CD4-positive, alpha-beta T cell (primary cell): Measurements from ENCODE around the gene ADGRV1. TPM values are rescaled to one million over a fixed set of nuclear protein-coding genes. Genes with fewer than 3 reads are reported as not detected.

Experiments
- ATAC-seq: fragments of 200-7000 bp; cut with Tn5 transposase; one replicate; pipeline ENCODE4 v1.10.0; 2022; ENCODE audit warnings: mild to moderate bottlenecking; ENCODE audit not compliant: poor library complexity
- CTCF ChIA-PET: fragments of 350-600 bp; sonication (Branson Sonifier 250); formaldehyde crosslinking; loops from one replicate; lab custom pipeline; 2021; ENCODE audit warnings: antibody characterized with exemption, inconsistent platforms; lab: Charles Lee
- POLR2A ChIA-PET: fragments of 350-600 bp; sonication (Branson Sonifier 250); formaldehyde crosslinking; loops from one replicate; lab custom pipeline; 2021; ENCODE audit warnings: antibody characterized with exemption, inconsistent platforms; lab: Charles Lee
- DNase-seq, 14 experiments: peaks; one replicate each; pipeline ENCODE4 v3.0.0-alpha.2; 2013 to 2020; ENCODE audit warnings: mixed read lengths in 2 of 14
- H3K27ac ChIP-seq, 2 donors: one replicate each; pipeline versions ENCODE4 v1.5.1 to v1.7.0; 2013; ENCODE audit warnings: low read length in 2 of 2, low read depth in 1 of 2, mild to moderate bottlenecking in 1 of 2
- H3K27me3 ChIP-seq, 2 experiments: 1 replicate in 1 of 2; 2 replicates in 1 of 2; pipeline versions ENCODE4 v1.6.1 to v1.7.0; 2013; ENCODE audit warnings: low read length in 2 of 2, control low read depth in 1 of 2, mild to moderate bottlenecking in 1 of 2, moderate library complexity in 1 of 2; ENCODE audit not compliant: insufficient read depth in 2 of 2, control insufficient read depth in 1 of 2
- H3K36me3 ChIP-seq: one replicate; pipeline ENCODE4 v1.6.1; 2013; ENCODE audit warnings: low read length, control low read depth; ENCODE audit not compliant: insufficient read depth
- H3K4me1 ChIP-seq: one replicate; pipeline ENCODE4 v1.6.1; 2013; ENCODE audit warnings: low read length, control low read depth; ENCODE audit not compliant: insufficient read depth
- H3K4me3 ChIP-seq: one replicate; pipeline ENCODE4 v1.5.1; 2013; ENCODE audit warnings: mild to moderate bottlenecking, low read length, moderate library complexity
- H3K9me3 ChIP-seq, 2 experiments: 1 replicate in 1 of 2; 2 replicates in 1 of 2; pipeline versions ENCODE4 v1.6.1 to v1.7.0; 2013; ENCODE audit warnings: low read length in 2 of 2, mild to moderate bottlenecking in 2 of 2, control low read depth in 1 of 2, moderate library complexity in 1 of 2; ENCODE audit not compliant: control insufficient read depth in 1 of 2, insufficient read depth in 1 of 2
- H3K27ac Mint-ChIP-seq: one replicate; pipeline ENCODE4 v1.8.0; 2020; ENCODE audit warnings: mixed read lengths
- H3K27me3 Mint-ChIP-seq: one replicate; pipeline ENCODE4 v1.8.0; 2021; ENCODE audit warnings: mixed read lengths
- H3K36me3 Mint-ChIP-seq: one replicate; pipeline ENCODE4 v1.8.0; 2021; ENCODE audit warnings: low read depth, mixed read lengths
- H3K4me1 Mint-ChIP-seq: one replicate; pipeline ENCODE4 v1.8.0; 2021; ENCODE audit warnings: low read depth, mixed read lengths
- H3K4me3 Mint-ChIP-seq: one replicate; pipeline ENCODE4 v1.8.0; 2020; ENCODE audit warnings: mild to moderate bottlenecking, mixed read lengths
- H3K9me3 Mint-ChIP-seq: one replicate; pipeline ENCODE4 v1.8.0; 2020; ENCODE audit warnings: mixed read lengths
- intact Hi-C, 2 experiments: fragments of 100-400 bp; cut with DNase I in 1 of 2; cut with micrococcal nuclease in 1 of 2; formaldehyde crosslinking; loops; one replicate each; pipeline versions ENCODE4 v1.15.1 to v1.9.0; 2023 to 2025; cut with DNase I, micrococcal nuclease
- total RNA-seq, 174 experiments: library from RNA in 2 of 174; stranded (reverse) in 2 of 174; gene quantifications; one replicate each; pipeline ENCODE4 v1.2.3 and lab custom pipeline; 2021 to 2026
- TF ChIP-seq, protein P1 (sequence below): fragments of 200-600 bp; IDR thresholded peaks from one replicate; pipeline ENCODE4 v1.8.0; 2022; ENCODE audit warnings: antibody characterized with exemption, mild to moderate bottlenecking

The ADGRV1 gene
- total RNA-seq, 2 experiments from 2014 or later: 0.81 to 1.2 TPM

DNA sequence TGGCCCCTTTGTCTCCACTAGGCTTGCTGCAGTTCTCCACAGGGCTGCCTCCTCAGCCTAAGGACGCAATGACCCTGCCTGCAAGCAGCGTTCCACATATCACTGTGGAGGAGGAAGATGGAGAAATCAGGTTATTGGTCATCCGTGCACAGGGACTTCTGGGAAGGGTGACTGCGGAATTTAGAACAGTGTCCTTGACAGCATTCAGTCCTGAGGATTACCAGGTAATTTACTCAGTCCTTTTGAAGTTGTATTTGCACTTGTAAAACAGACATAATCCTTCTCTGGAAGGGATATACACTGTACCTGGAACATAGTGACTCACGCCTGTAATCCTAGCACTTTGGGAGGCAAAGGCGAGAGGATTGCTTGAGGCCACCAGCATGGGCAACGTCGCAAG is 116.6 kb downstream of the ADGRV1 start:
- no peak overlapping the region for H3K4me3 Mint-ChIP-seq
- DNase-seq (no peak), ATAC-seq (no peak)
- no peak overlapping the region for H3K27ac Mint-ChIP-seq
- H3K36me3 Mint-ChIP-seq: no peaks in the 10 kb centered on the region
- Histone ChIP-seq H3K27me3 (no peaks in the 10 kb centered on the region), H3K9me3 (no peaks in the 10 kb centered on the region), H3K27ac (no peak overlapping the region), H3K36me3 (no peaks in the 10 kb centered on the region), H3K4me3 (no peak overlapping the region), H3K4me1 (no peaks in the 10 kb centered on the region)
- TF ChIP-seq, protein P1, sequence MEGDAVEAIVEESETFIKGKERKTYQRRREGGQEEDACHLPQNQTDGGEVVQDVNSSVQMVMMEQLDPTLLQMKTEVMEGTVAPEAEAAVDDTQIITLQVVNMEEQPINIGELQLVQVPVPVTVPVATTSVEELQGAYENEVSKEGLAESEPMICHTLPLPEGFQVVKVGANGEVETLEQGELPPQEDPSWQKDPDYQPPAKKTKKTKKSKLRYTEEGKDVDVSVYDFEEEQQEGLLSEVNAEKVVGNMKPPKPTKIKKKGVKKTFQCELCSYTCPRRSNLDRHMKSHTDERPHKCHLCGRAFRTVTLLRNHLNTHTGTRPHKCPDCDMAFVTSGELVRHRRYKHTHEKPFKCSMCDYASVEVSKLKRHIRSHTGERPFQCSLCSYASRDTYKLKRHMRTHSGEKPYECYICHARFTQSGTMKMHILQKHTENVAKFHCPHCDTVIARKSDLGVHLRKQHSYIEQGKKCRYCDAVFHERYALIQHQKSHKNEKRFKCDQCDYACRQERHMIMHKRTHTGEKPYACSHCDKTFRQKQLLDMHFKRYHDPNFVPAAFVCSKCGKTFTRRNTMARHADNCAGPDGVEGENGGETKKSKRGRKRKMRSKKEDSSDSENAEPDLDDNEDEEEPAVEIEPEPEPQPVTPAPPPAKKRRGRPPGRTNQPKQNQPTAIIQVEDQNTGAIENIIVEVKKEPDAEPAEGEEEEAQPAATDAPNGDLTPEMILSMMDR: no peak
- ChIA-PET CTCF (no interaction called here), POLR2A (no interaction called here)
- no peaks in the 10 kb centered on the region for H3K27me3 Mint-ChIP-seq
- H3K4me1 Mint-ChIP-seq: no peaks in the 10 kb centered on the region
- H3K9me3 Mint-ChIP-seq: no peaks in the 10 kb centered on the region
- intact Hi-C loops: no loop called here

- Histone ChIP-seq H3K27me3 (no peaks in the 10 kb centered on the region), H3K4me1 (no peaks in the 10 kb centered on the region), H3K9me3 (no peaks in the 10 kb centered on the region), H3K4me3 (no peak overlapping the region), H3K36me3 (no peaks in the 10 kb centered on the region), H3K27ac (no peak overlapping the region)
- Mint-ChIP-seq H3K4me3 (no peak overlapping the region), H3K36me3 (no peaks in the 10 kb centered on the region), H3K9me3 (peaks cover 3% of the 10 kb centered on the region), H3K4me1 (no peaks in the 10 kb centered on the region), H3K27me3 (no peaks in the 10 kb centered on the region), H3K27ac (no peak overlapping the region)
- ChIA-PET CTCF (no interaction called here), POLR2A (no interaction called here)
- intact Hi-C loops: no loop called here
- DNase-seq (no peak), ATAC-seq (no peak)
- TF ChIP-seq, protein P1: no peak
These were observed 122.4 kb downstream of the ADGRV1 start for GRCh38 chr5:90680921-90681563.

GRCh38 chr5:90682278-90682677 is 123.7 kb downstream of the ADGRV1 start:
- no peaks in the 10 kb centered on the region for H3K27me3 ChIP-seq
- ATAC-seq (no peak), DNase-seq (no peak)
- ChIA-PET POLR2A (no interaction called here), CTCF (interaction anchor here (1.4 kb wide), 1 partner anchor 26 kb away, joined by 3 read pairs; no protein-coding TSS in a partner anchor)
- intact Hi-C loops: no loop called here
- no peaks in the 10 kb centered on the region for H3K4me1 ChIP-seq
- no peaks in the 10 kb centered on the region for H3K36me3 ChIP-seq
- H3K27ac ChIP-seq: no peak overlapping the region
- Mint-ChIP-seq H3K4me1 (no peaks in the 10 kb centered on the region), H3K36me3 (no peaks in the 10 kb centered on the region), H3K9me3 (peaks cover 3% of the 10 kb centered on the region), H3K27me3 (no peaks in the 10 kb centered on the region), H3K4me3 (no peak overlapping the region), H3K27ac (no peak overlapping the region)
- no peak overlapping the region for H3K4me3 ChIP-seq
- no peaks in the 10 kb centered on the region for H3K9me3 ChIP-seq
- TF ChIP-seq, protein P1: no peak
